ENCODE measurements around the gene GPR84. TPM values are rescaled to one million over a fixed set of nuclear protein-coding genes. Genes with fewer than 3 reads are reported as not detected.
A peak's percentile ranks its signal among the peaks of the same experiment; 100 is the strongest.

GPR84 gene
- total and polyA plus RNA-seq, 5 donors from 2014 or later: not detected

GRCh38 chr12:54376596-54376995 lies 12.3 kb upstream of the GPR84 start:
- Histone ChIP-seq H3K27me3 (ENCODE audit: control insufficient read depth, insufficient read depth, low read length) (no peaks in the 10 kb centered on the region), H3K9me3 (ENCODE audit: control insufficient read depth in 2 of 2, low read length in 2 of 2) (no peaks in the 10 kb centered on the region), H3K36me3 (ENCODE audit: control insufficient read depth, insufficient read depth, low read length) (no peaks in the 10 kb centered on the region), H3K27ac (ENCODE audit: insufficient read depth, low read length, poor library complexity, severe bottlenecking) (no peak overlapping the region), H3K4me1 (ENCODE audit: control insufficient read depth, insufficient read depth, low read length, poor library complexity, severe bottlenecking) (peaks cover 4% of the 10 kb centered on the region), H3K4me3 (ENCODE audit: low read depth, low read length) (no peak overlapping the region)
- H3K4me1 Mint-ChIP-seq: peaks cover 0 to 18% (median 6%) of the 10 kb centered on the region in 4 donors
- peaks cover 3% of the 10 kb centered on the region for H3K27me3 Mint-ChIP-seq
- no peak overlapping the region for H3K4me3 Mint-ChIP-seq
- peak overlapping the region in 1 of 3 donors; percentile 36 for H3K27ac Mint-ChIP-seq
- no peak for DNase-seq
- H3K9me3 Mint-ChIP-seq: no peaks in the 10 kb centered on the region
- H3K36me3 Mint-ChIP-seq: no peaks in the 10 kb centered on the region
- no peak for ATAC-seq (ENCODE audit: low read depth in 2 of 2)

GRCh38 chr12:54375259-54375579 lies 10.9 kb upstream of the GPR84 start:
- no peak overlapping the region for H3K4me3 ChIP-seq (ENCODE audit: low read depth, low read length)
- H3K4me3 Mint-ChIP-seq: no peak overlapping the region
- no peaks in the 10 kb centered on the region for H3K36me3 ChIP-seq (ENCODE audit: control insufficient read depth, insufficient read depth, low read length)
- no peaks in the 10 kb centered on the region for H3K36me3 Mint-ChIP-seq
- H3K9me3 ChIP-seq (ENCODE audit: control insufficient read depth in 2 of 2, low read length in 2 of 2): no peaks in the 10 kb centered on the region
- H3K27me3 ChIP-seq (ENCODE audit: control insufficient read depth, insufficient read depth, low read length): no peaks in the 10 kb centered on the region
- no peak overlapping the region for H3K27ac Mint-ChIP-seq
- H3K4me1 ChIP-seq (ENCODE audit: control insufficient read depth, insufficient read depth, low read length, poor library complexity, severe bottlenecking): peaks cover 4% of the 10 kb centered on the region
- H3K27me3 Mint-ChIP-seq: no peaks in the 10 kb centered on the region
- no peak for DNase-seq
- ATAC-seq (ENCODE audit: low read depth in 2 of 2): no peak
- H3K27ac ChIP-seq (ENCODE audit: insufficient read depth, low read length, poor library complexity, severe bottlenecking): no peak overlapping the region
- H3K4me1 Mint-ChIP-seq: peaks cover 0 to 18% (median 6%) of the 10 kb centered on the region in 4 donors
- no peaks in the 10 kb centered on the region for H3K9me3 Mint-ChIP-seq

- H3K4me1 Mint-ChIP-seq: peaks cover 0 to 16% (median 4%) of the 10 kb centered on the region in 4 donors
- no peak overlapping the region for H3K4me3 Mint-ChIP-seq
- no peaks in the 10 kb centered on the region for H3K9me3 Mint-ChIP-seq
- Histone ChIP-seq H3K27me3 (ENCODE audit: control insufficient read depth, insufficient read depth, low read length) (no peaks in the 10 kb centered on the region), H3K4me3 (ENCODE audit: low read depth, low read length) (no peak overlapping the region), H3K4me1 (ENCODE audit: control insufficient read depth, insufficient read depth, low read length, poor library complexity, severe bottlenecking) (peaks cover 4% of the 10 kb centered on the region), H3K27ac (ENCODE audit: insufficient read depth, low read length, poor library complexity, severe bottlenecking) (no peak overlapping the region), H3K9me3 (ENCODE audit: control insufficient read depth in 2 of 2, low read length in 2 of 2) (no peaks in the 10 kb centered on the region), H3K36me3 (ENCODE audit: control insufficient read depth, insufficient read depth, low read length) (no peaks in the 10 kb centered on the region)
- ATAC-seq (ENCODE audit: low read depth in 2 of 2): no peak
- DNase-seq: no peak
- H3K27me3 Mint-ChIP-seq: no peaks in the 10 kb centered on the region
- H3K36me3 Mint-ChIP-seq: no peaks in the 10 kb centered on the region
- H3K27ac Mint-ChIP-seq: no peak overlapping the region
These were observed 10.4 kb upstream of the GPR84 start for GRCh38 chr12:54374562-54375258.

GRCh38 chr12:54373649-54374561 lies 9.6 kb upstream of the GPR84 start:
- Mint-ChIP-seq H3K9me3 (no peaks in the 10 kb centered on the region), H3K4me3 (no peak overlapping the region)

GRCh38 chr12:54372113-54372806 lies 8.0 kb upstream of the GPR84 start:
- H3K36me3 Mint-ChIP-seq: no peaks in the 10 kb centered on the region
- no peak for DNase-seq
- peaks cover 0 to 24% (median 10%) of the 10 kb centered on the region in 4 donors for H3K4me1 Mint-ChIP-seq
- H3K4me3 ChIP-seq (ENCODE audit: low read depth, low read length): no peak overlapping the region
- no peak for ATAC-seq (ENCODE audit: low read depth in 2 of 2)
- no peak overlapping the region for H3K27ac ChIP-seq (ENCODE audit: insufficient read depth, low read length, poor library complexity, severe bottlenecking)
- H3K27me3 Mint-ChIP-seq: no peaks in the 10 kb centered on the region
- H3K27me3 ChIP-seq (ENCODE audit: control insufficient read depth, insufficient read depth, low read length): peaks cover 4% of the 10 kb centered on the region
- no peak overlapping the region for H3K4me3 Mint-ChIP-seq
- no peaks in the 10 kb centered on the region for H3K9me3 ChIP-seq (ENCODE audit: control insufficient read depth in 2 of 2, low read length in 2 of 2)
- H3K27ac Mint-ChIP-seq: no peak overlapping the region
- H3K36me3 ChIP-seq (ENCODE audit: control insufficient read depth, insufficient read depth, low read length): no peaks in the 10 kb centered on the region
- peaks cover 12% of the 10 kb centered on the region for H3K4me1 ChIP-seq (ENCODE audit: control insufficient read depth, insufficient read depth, low read length, poor library complexity, severe bottlenecking)
- no peaks in the 10 kb centered on the region for H3K9me3 Mint-ChIP-seq

More at GRCh38 chr12:54373649-54374561, 9.6 kb upstream of the GPR84 start:
- Histone ChIP-seq H3K4me1 (ENCODE audit: control insufficient read depth, insufficient read depth, low read length, poor library complexity, severe bottlenecking) (peaks cover 3% of the 10 kb centered on the region), H3K27me3 (ENCODE audit: control insufficient read depth, insufficient read depth, low read length) (no peaks in the 10 kb centered on the region), H3K36me3 (ENCODE audit: control insufficient read depth, insufficient read depth, low read length) (no peaks in the 10 kb centered on the region), H3K9me3 (ENCODE audit: control insufficient read depth in 2 of 2, low read length in 2 of 2) (no peaks in the 10 kb centered on the region), H3K4me3 (ENCODE audit: low read depth, low read length) (no peak overlapping the region), H3K27ac (ENCODE audit: insufficient read depth, low read length, poor library complexity, severe bottlenecking) (no peak overlapping the region)
- ATAC-seq (ENCODE audit: low read depth in 2 of 2) (no peak), DNase-seq (no peak)
- peak overlapping the region in 1 of 3 donors; percentile 60 for H3K27ac Mint-ChIP-seq
- H3K4me1 Mint-ChIP-seq: peaks cover 0 to 15% (median 4%) of the 10 kb centered on the region in 4 donors
- H3K27me3 Mint-ChIP-seq: no peaks in the 10 kb centered on the region
- no peaks in the 10 kb centered on the region for H3K36me3 Mint-ChIP-seq

- H3K4me3 Mint-ChIP-seq: no peak overlapping the region
- H3K9me3 Mint-ChIP-seq: no peaks in the 10 kb centered on the region
- Histone ChIP-seq H3K4me3 (ENCODE audit: low read depth, low read length) (no peak overlapping the region), H3K36me3 (ENCODE audit: control insufficient read depth, insufficient read depth, low read length) (no peaks in the 10 kb centered on the region), H3K27me3 (ENCODE audit: control insufficient read depth, insufficient read depth, low read length) (peaks cover 6% of the 10 kb centered on the region), H3K9me3 (ENCODE audit: control insufficient read depth in 2 of 2, low read length in 2 of 2) (no peaks in the 10 kb centered on the region), H3K4me1 (ENCODE audit: control insufficient read depth, insufficient read depth, low read length, poor library complexity, severe bottlenecking) (peaks cover 12% of the 10 kb centered on the region), H3K27ac (ENCODE audit: insufficient read depth, low read length, poor library complexity, severe bottlenecking) (no peak overlapping the region)
- peaks cover 5% of the 10 kb centered on the region for H3K27me3 Mint-ChIP-seq
- ATAC-seq (ENCODE audit: low read depth in 2 of 2) (no peak), DNase-seq (no peak)
- no peaks in the 10 kb centered on the region for H3K36me3 Mint-ChIP-seq
- H3K27ac Mint-ChIP-seq: no peak overlapping the region
- H3K4me1 Mint-ChIP-seq: peaks cover 0 to 24% (median 10%) of the 10 kb centered on the region in 4 donors
These were observed 7.2 kb upstream of the GPR84 start for GRCh38 chr12:54371328-54372112.

- ATAC-seq (ENCODE audit: low read depth in 2 of 2): no peak
- Histone ChIP-seq H3K9me3 (ENCODE audit: control insufficient read depth in 2 of 2, low read length in 2 of 2) (no peaks in the 10 kb centered on the region), H3K4me1 (ENCODE audit: control insufficient read depth, insufficient read depth, low read length, poor library complexity, severe bottlenecking) (peaks cover 12% of the 10 kb centered on the region), H3K27ac (ENCODE audit: insufficient read depth, low read length, poor library complexity, severe bottlenecking) (no peak overlapping the region), H3K36me3 (ENCODE audit: control insufficient read depth, insufficient read depth, low read length) (no peaks in the 10 kb centered on the region), H3K4me3 (ENCODE audit: low read depth, low read length) (no peak overlapping the region), H3K27me3 (ENCODE audit: control insufficient read depth, insufficient read depth, low read length) (peaks cover 6% of the 10 kb centered on the region)
- H3K36me3 Mint-ChIP-seq: no peaks in the 10 kb centered on the region
- peaks cover 5% of the 10 kb centered on the region for H3K27me3 Mint-ChIP-seq
- no peak overlapping the region for H3K4me3 Mint-ChIP-seq
- H3K9me3 Mint-ChIP-seq: no peaks in the 10 kb centered on the region
- H3K27ac Mint-ChIP-seq: no peak overlapping the region
- H3K4me1 Mint-ChIP-seq: peaks cover 0 to 24% (median 10%) of the 10 kb centered on the region in 4 donors
- no peak for DNase-seq
These were observed 6.0 kb upstream of the GPR84 start for GRCh38 chr12:54370171-54370730.
